HEK293 (cell line): ENCODE data around the gene RDM1.

Experiments
- CTCF ChIP-seq: fragments of 450-650 bp; formaldehyde crosslinking; IDR thresholded peaks from 2 replicates; pipeline ENCODE4 v1.5.1; 2016; ENCODE audit warnings: missing biosample characterization, missing genetic modification characterization
- ZBTB17 ChIP-seq: fragments of 450-650 bp; formaldehyde crosslinking; IDR thresholded peaks from 2 replicates; pipeline ENCODE4 v1.5.1; 2016; ENCODE audit warnings: missing biosample characterization, missing genetic modification characterization
- ZNF138 ChIP-seq: fragments of 450-650 bp; formaldehyde crosslinking; IDR thresholded peaks from 2 replicates; pipeline ENCODE4 v1.5.1; 2016; ENCODE audit warnings: missing biosample characterization, missing genetic modification characterization, borderline replicate concordance
- ZNF623 ChIP-seq: fragments of 450-650 bp; formaldehyde crosslinking; IDR thresholded peaks from 2 replicates; pipeline ENCODE4 v1.5.1; 2016; ENCODE audit warnings: missing biosample characterization, missing genetic modification characterization
- ZNF624 ChIP-seq: fragments of 450-650 bp; formaldehyde crosslinking; IDR thresholded peaks from 2 replicates; pipeline ENCODE4 v1.5.1; 2017; ENCODE audit warnings: missing biosample characterization, missing genetic modification characterization
- ZNF660 ChIP-seq: fragments of 450-650 bp; IDR thresholded peaks from 2 replicates; pipeline ENCODE4 v1.5.1; 2018; ENCODE audit warnings: missing biosample characterization, mild to moderate bottlenecking, missing genetic modification characterization
- ZNF776 ChIP-seq: fragments of 450-650 bp; formaldehyde crosslinking; IDR thresholded peaks from 2 replicates; pipeline ENCODE4 v1.5.0; 2017; ENCODE audit warnings: missing biosample characterization, missing genetic modification characterization, borderline replicate concordance
- ZNF785 ChIP-seq: fragments of 450-650 bp; formaldehyde crosslinking; IDR thresholded peaks from 2 replicates; pipeline ENCODE4 v1.5.1; 2016; ENCODE audit warnings: missing biosample characterization, missing genetic modification characterization
- ZSCAN18 ChIP-seq: fragments of 450-650 bp; formaldehyde crosslinking; IDR thresholded peaks from 2 replicates; pipeline ENCODE4 v1.5.1; 2016; ENCODE audit warnings: missing biosample characterization, missing genetic modification characterization
- ZSCAN5A ChIP-seq: fragments of 450-650 bp; formaldehyde crosslinking; IDR thresholded peaks from 2 replicates; pipeline ENCODE4 v1.5.1; 2016; ENCODE audit warnings: missing biosample characterization, missing genetic modification characterization

- TF ChIP-seq CTCF (tag by site-specific recombination) (no peak), ZNF138 (tag by site-specific recombination) (no peak), ZNF623 (tag by site-specific recombination) (no peak), ZNF785 (tag by site-specific recombination) (no peak), ZNF624 (tag by site-specific recombination) (no peak), ZNF660 (tag by site-specific recombination) (no peak), ZNF776 (tag by site-specific recombination) (no peak), ZSCAN5A (tag by site-specific recombination) (no peak), ZSCAN18 (no peak), ZBTB17 (tag by site-specific recombination) (no peak)
Observed at GRCh38 chr17:35868737-35869136, 61.8 kb downstream of the RDM1 start, which contains the start of gene HEATR9.
